GM19463 (cell line): ENCODE data around the gene YWHAB.

Experiments
- ATAC-seq: cut with Tn5 transposase; IDR thresholded peaks from one replicate; pipeline ENCODE4 v1.9.1; 2021; ENCODE audit warnings: mild to moderate bottlenecking, moderate library complexity; ENCODE audit not compliant: unreplicated experiment

The YWHAB gene

GRCh38 chr20:44911264-44911921 is 25.9 kb downstream of the YWHAB start:
- no peak for ATAC-seq

GRCh38 chr20:44912189-44912588 is 26.7 kb downstream of the YWHAB start:
- no peak for ATAC-seq

- no peak for ATAC-seq
These were observed 29.4 kb downstream of the YWHAB start for GRCh38 chr20:44914924-44915323.

GRCh38 chr20:44916586-44916985 is 31.1 kb downstream of the YWHAB start:
- ATAC-seq: no peak

- no peak for ATAC-seq
These were observed 31.9 kb downstream of the YWHAB start for GRCh38 chr20:44917399-44917798.

GRCh38 chr20:44918342-44918741 is 32.8 kb downstream of the YWHAB start:
- ATAC-seq: no peak

- ATAC-seq: no peak
These were observed 33.3 kb downstream of the YWHAB start for GRCh38 chr20:44918761-44919160.

GRCh38 chr20:44921447-44921846 is 35.9 kb downstream of the YWHAB start:
- ATAC-seq: no peak

- ATAC-seq: no peak
These were observed 39.0 kb downstream of the YWHAB start for GRCh38 chr20:44924541-44924940.

- ATAC-seq: no peak
These were observed 43.1 kb downstream of the YWHAB start for GRCh38 chr20:44928595-44928994.

- ATAC-seq: no peak
These were observed 45.1 kb downstream of the YWHAB start for GRCh38 chr20:44930517-44931168.

GRCh38 chr20:44931911-44932310 is 46.4 kb downstream of the YWHAB start:
- ATAC-seq: no peak

- no peak for ATAC-seq
These were observed 47.4 kb downstream of the YWHAB start for GRCh38 chr20:44932916-44933315.

- no peak for ATAC-seq
These were observed 51.0 kb downstream of the YWHAB start for GRCh38 chr20:44936510-44936909.

GRCh38 chr20:44938637-44939036 is 53.1 kb downstream of the YWHAB start:
- no peak for ATAC-seq

GRCh38 chr20:44941120-44941691 is 55.7 kb downstream of the YWHAB start:
- no peak for ATAC-seq

- ATAC-seq: no peak
These were observed 56.9 kb downstream of the YWHAB start for GRCh38 chr20:44942264-44942973.

- ATAC-seq: no peak
These were observed 58.3 kb downstream of the YWHAB start for GRCh38 chr20:44943828-44944227.

- ATAC-seq: no peak
These were observed 59.8 kb downstream of the YWHAB start for GRCh38 chr20:44945261-44945660.

- ATAC-seq: no peak
These were observed 60.9 kb downstream of the YWHAB start for GRCh38 chr20:44946271-44946852.

- ATAC-seq: no peak
These were observed 62.6 kb downstream of the YWHAB start for GRCh38 chr20:44948107-44948506.
